Daoy (cell line): Measurements from ENCODE around the gene PLEKHG2. TPM values are rescaled to one million over a fixed set of nuclear protein-coding genes. Genes with fewer than 3 reads are reported as not detected.

Source experiments
- DNase-seq: peaks from one replicate; pipeline ENCODE4 v3.0.0-alpha.2; 2015; ENCODE audit warnings: low read depth
- total RNA-seq: library from RNA; depleted of rRNA; stranded (reverse); fragments of >200 nt; shearing (Covaris generic); gene quantifications from 2 replicates; pipeline ENCODE4 v1.2.3, GENCODE V29; 2014

Gene PLEKHG2
- total RNA-seq, 1 experiment from 2014 or later = 6.9 TPM

- no peak for DNase-seq
Observed at GRCh38 chr19:39405958-39406655, 6.4 kb upstream of the PLEKHG2 start.

- DNase-seq = peak; percentile 87
Observed at GRCh38 chr19:39406656-39407409, 5.6 kb upstream of the PLEKHG2 start, which contains the start of gene ZFP36. Gene ZFP36, plus strand, starts transcription at chr19:39406847. Its CDS starts 58 bp downstream, at chr19:39406905.

- DNase-seq = no peak
Observed at GRCh38 chr19:39407410-39407659, 5.1 kb upstream of the PLEKHG2 start.

- DNase-seq = peak; percentile 35
Observed at GRCh38 chr19:39407660-39408391, 4.6 kb upstream of the PLEKHG2 start.

- DNase-seq = no peak
Observed at GRCh38 chr19:39408392-39409207, 3.9 kb upstream of the PLEKHG2 start.

- DNase-seq = peak; percentile 76
Observed at GRCh38 chr19:39409208-39410016, 3.1 kb upstream of the PLEKHG2 start.

GRCh38 chr19:39410017-39410830 lies 2.2 kb upstream of the PLEKHG2 start:
- DNase-seq = peak; percentile 67

GRCh38 chr19:39410831-39411080 lies 1.7 kb upstream of the PLEKHG2 start:
- no peak for DNase-seq

GRCh38 chr19:39411081-39411831 lies 1.2 kb upstream of the PLEKHG2 start:
- DNase-seq = no peak

GRCh38 chr19:39411832-39412099 lies 703 bp upstream of the PLEKHG2 start:
- DNase-seq = peak; percentile 90

GRCh38 chr19:39412867-39413271 lies 400 bp downstream of the PLEKHG2 start:
- DNase-seq = no peak

GRCh38 chr19:39413272-39413910 lies 922 bp downstream of the PLEKHG2 start:
- peak; percentile 56 for DNase-seq

- DNase-seq = peak; percentile 45
Observed at GRCh38 chr19:39413911-39414608, 1.6 kb downstream of the PLEKHG2 start.

- DNase-seq = no peak
Observed at GRCh38 chr19:39415111-39416046, 2.9 kb downstream of the PLEKHG2 start.

GRCh38 chr19:39416152-39417120 lies 4.0 kb downstream of the PLEKHG2 start:
- DNase-seq = no peak

GRCh38 chr19:39417463-39418181 lies 5.2 kb downstream of the PLEKHG2 start:
- DNase-seq = no peak
